MM.1S (cell line): ENCODE measurements around the gene CCN5.

Experiments
- DNase-seq: peaks from one replicate; pipeline ENCODE4 v3.0.0-alpha.2; 2015
- H2AFZ ChIP-seq: fragments of 300-600 bp; sonication (generic); 2 replicates; pipeline ENCODE4 v1.6.0; 2016; ENCODE audit warnings: antibody characterized with exemption, low read length
- H3F3A ChIP-seq: fragments of 300-600 bp; sonication (generic); 2 replicates; pipeline ENCODE4 v1.6.1; 2016; ENCODE audit warnings: mild to moderate bottlenecking, antibody characterized with exemption, low read length, moderate library complexity, mixed read lengths; ENCODE audit not compliant: insufficient read depth
- H3K27ac ChIP-seq: fragments of 300-600 bp; sonication (generic); 2 replicates; pipeline ENCODE4 v1.5.1; 2016; ENCODE audit warnings: mild to moderate bottlenecking, low read length
- H3K27me3 ChIP-seq: fragments of 300-600 bp; sonication (generic); replicated peaks from 2 replicates; pipeline ENCODE4 v1.6.0; 2016; ENCODE audit warnings: low read length; ENCODE audit not compliant: insufficient read depth
- H3K36me3 ChIP-seq: fragments of 300-600 bp; sonication (generic); replicated peaks from 2 replicates; pipeline ENCODE4 v1.6.1; 2016; ENCODE audit warnings: mild to moderate bottlenecking, low read length, mixed read lengths; ENCODE audit not compliant: insufficient read depth
- H3K4me1 ChIP-seq: fragments of 300-600 bp; sonication (generic); 2 replicates; pipeline ENCODE4 v1.6.1; 2016; ENCODE audit warnings: low read length, mixed read lengths
- H3K4me2 ChIP-seq: fragments of 300-600 bp; sonication (generic); 2 replicates; pipeline ENCODE4 v1.6.0; 2016; ENCODE audit warnings: low read depth, low read length
- H3K4me3 ChIP-seq: fragments of 300-600 bp; sonication (generic); 2 replicates; pipeline ENCODE4 v1.5.1; 2016; ENCODE audit warnings: low read length, mixed read lengths
- H3K79me2 ChIP-seq: fragments of 300-600 bp; sonication (generic); 2 replicates; pipeline ENCODE4 v1.6.1; 2016; ENCODE audit warnings: mixed run types, low read length, mixed read lengths
- H3K9ac ChIP-seq: fragments of 300-600 bp; sonication (generic); 2 replicates; pipeline ENCODE4 v1.6.1; 2016; ENCODE audit warnings: low read length, mixed read lengths
- H3K9me2 ChIP-seq: fragments of 300-600 bp; sonication (generic); replicated peaks from 2 replicates; pipeline ENCODE4 v1.6.1; 2016; ENCODE audit warnings: mild to moderate bottlenecking, low read length, mixed read lengths; ENCODE audit not compliant: insufficient read depth
- H3K9me3 ChIP-seq: fragments of 300-600 bp; sonication (generic); replicated peaks from 2 replicates; pipeline ENCODE4 v1.6.1; 2016; ENCODE audit warnings: mild to moderate bottlenecking, low read length, mixed read lengths; ENCODE audit not compliant: insufficient read depth
- H4K20me1 ChIP-seq: fragments of 300-600 bp; sonication (generic); 2 replicates; pipeline ENCODE4 v1.6.1; 2016; ENCODE audit warnings: mild to moderate bottlenecking, low read length, moderate library complexity, mixed read lengths; ENCODE audit not compliant: insufficient read depth
- EZH2 ChIP-seq: fragments of 300-600 bp; sonication (generic); optimal IDR thresholded peaks from 2 replicates; pipeline ENCODE3; 2017; ENCODE audit warnings: low read depth, mild to moderate bottlenecking, antibody characterized with exemption, low read length, mixed read lengths
- EZH2phosphoT487 ChIP-seq: fragments of 300-600 bp; sonication (generic); IDR thresholded peaks from 2 replicates; pipeline ENCODE4 v1.6.1; 2018; ENCODE audit warnings: antibody characterized with exemption, low read length
- TF ChIP-seq, protein P1 (sequence below): fragments of 300-600 bp; sonication (generic); IDR thresholded peaks from 2 replicates; pipeline ENCODE4 v1.5.1; 2016; ENCODE audit warnings: antibody characterized with exemption, low read length, mixed read lengths

The CCN5 gene

DNA sequence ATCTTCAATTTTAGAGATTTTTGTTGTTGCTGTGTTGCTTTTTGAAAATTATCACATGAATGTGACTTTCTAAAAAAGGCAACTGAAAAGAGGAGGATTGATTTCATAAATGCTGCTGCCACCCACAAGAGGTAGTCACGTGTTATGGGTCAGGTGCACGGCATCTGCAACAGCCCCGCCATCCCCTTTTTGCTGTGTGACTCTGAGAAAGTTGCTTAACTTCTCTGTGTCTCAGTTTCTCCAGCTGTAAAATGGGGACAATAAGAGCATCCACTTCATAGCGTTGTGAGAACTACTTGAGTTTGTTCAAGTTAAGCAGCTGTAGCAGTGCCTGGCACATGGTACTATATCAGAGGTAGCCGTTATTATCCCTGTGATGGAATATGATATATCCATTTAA, 10.7 kb downstream of the CCN5 start:
- H3K4me1 ChIP-seq = peaks cover 4% of the 10 kb centered on the region; the same call in 1 of the 2 replicates
- H2AFZ ChIP-seq = no peak overlapping the region
- no peak overlapping the region for H3K4me3 ChIP-seq
- no peaks in the 10 kb centered on the region for H3F3A ChIP-seq
- TF ChIP-seq EZH2phosphoT487 = no peak
- no peak for TF ChIP-seq EZH2
- TF ChIP-seq, protein P1, sequence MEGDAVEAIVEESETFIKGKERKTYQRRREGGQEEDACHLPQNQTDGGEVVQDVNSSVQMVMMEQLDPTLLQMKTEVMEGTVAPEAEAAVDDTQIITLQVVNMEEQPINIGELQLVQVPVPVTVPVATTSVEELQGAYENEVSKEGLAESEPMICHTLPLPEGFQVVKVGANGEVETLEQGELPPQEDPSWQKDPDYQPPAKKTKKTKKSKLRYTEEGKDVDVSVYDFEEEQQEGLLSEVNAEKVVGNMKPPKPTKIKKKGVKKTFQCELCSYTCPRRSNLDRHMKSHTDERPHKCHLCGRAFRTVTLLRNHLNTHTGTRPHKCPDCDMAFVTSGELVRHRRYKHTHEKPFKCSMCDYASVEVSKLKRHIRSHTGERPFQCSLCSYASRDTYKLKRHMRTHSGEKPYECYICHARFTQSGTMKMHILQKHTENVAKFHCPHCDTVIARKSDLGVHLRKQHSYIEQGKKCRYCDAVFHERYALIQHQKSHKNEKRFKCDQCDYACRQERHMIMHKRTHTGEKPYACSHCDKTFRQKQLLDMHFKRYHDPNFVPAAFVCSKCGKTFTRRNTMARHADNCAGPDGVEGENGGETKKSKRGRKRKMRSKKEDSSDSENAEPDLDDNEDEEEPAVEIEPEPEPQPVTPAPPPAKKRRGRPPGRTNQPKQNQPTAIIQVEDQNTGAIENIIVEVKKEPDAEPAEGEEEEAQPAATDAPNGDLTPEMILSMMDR = no peak
- H3K9me3 ChIP-seq = no peaks in the 10 kb centered on the region
- no peak overlapping the region for H3K27ac ChIP-seq
- no peak overlapping the region for H3K4me2 ChIP-seq
- H3K27me3 ChIP-seq = peaks cover 34% of the 10 kb centered on the region
- no peaks in the 10 kb centered on the region for H3K79me2 ChIP-seq
- H3K36me3 ChIP-seq = no peaks in the 10 kb centered on the region
- no peak overlapping the region for H3K9ac ChIP-seq
- DNase-seq = no peak
- no peaks in the 10 kb centered on the region for H4K20me1 ChIP-seq
- H3K9me2 ChIP-seq = no peaks in the 10 kb centered on the region

DNA sequence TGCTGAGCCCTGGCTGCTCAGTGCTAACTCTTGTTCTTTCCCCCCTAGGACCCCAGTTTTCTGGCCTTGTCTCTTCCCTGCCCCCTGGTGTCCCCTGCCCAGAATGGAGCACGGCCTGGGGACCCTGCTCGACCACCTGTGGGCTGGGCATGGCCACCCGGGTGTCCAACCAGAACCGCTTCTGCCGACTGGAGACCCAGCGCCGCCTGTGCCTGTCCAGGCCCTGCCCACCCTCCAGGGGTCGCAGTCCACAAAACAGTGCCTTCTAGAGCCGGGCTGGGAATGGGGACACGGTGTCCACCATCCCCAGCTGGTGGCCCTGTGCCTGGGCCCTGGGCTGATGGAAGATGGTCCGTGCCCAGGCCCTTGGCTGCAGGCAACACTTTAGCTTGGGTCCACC, 11.9 kb downstream of the CCN5 start:
- H3K36me3 ChIP-seq = no peaks in the 10 kb centered on the region
- peaks cover 27% of the 10 kb centered on the region; the same call in 1 of the 2 replicates for H3K27me3 ChIP-seq
- peaks cover 2% of the 10 kb centered on the region for H3F3A ChIP-seq
- H3K4me2 ChIP-seq = no peak overlapping the region
- no peak for DNase-seq
- peaks cover 5% of the 10 kb centered on the region; the same call in 1 of the 2 replicates for H3K4me1 ChIP-seq
- H3K27ac ChIP-seq = no peak overlapping the region
- no peaks in the 10 kb centered on the region for H3K79me2 ChIP-seq
- TF ChIP-seq, protein P1 = no peak
- TF ChIP-seq EZH2phosphoT487 (no peak), EZH2 (no peak)
- no peak overlapping the region for H2AFZ ChIP-seq
- H4K20me1 ChIP-seq = no peaks in the 10 kb centered on the region
- no peak overlapping the region for H3K4me3 ChIP-seq
- no peaks in the 10 kb centered on the region for H3K9me2 ChIP-seq
- no peak overlapping the region for H3K9ac ChIP-seq
- no peaks in the 10 kb centered on the region for H3K9me3 ChIP-seq

DNA sequence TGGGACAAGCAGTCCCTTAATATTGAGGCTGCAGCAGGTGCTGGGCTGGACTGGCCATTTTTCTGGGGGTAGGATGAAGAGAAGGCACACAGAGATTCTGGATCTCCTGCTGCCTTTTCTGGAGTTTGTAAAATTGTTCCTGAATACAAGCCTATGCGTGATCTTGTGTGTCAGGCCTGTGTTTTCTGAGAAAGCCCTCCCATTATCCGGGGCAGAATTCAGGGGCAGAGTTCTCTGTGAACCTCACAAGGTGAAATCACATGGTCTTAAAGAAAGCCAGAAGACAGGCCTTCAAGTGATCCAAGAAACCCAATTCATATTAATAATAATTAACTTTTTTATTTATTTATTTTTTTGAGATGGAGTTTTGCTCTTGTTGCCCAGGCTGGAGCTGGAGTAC, 12.5 kb downstream of the CCN5 start:
- DNase-seq = no peak
- H3K4me3 ChIP-seq = no peak overlapping the region
- H4K20me1 ChIP-seq = no peaks in the 10 kb centered on the region
- H3K9me2 ChIP-seq = no peaks in the 10 kb centered on the region
- no peak overlapping the region for H2AFZ ChIP-seq
- H3K27me3 ChIP-seq = peaks cover 27% of the 10 kb centered on the region; the same call in 1 of the 2 replicates
- peaks cover 8% of the 10 kb centered on the region for H3F3A ChIP-seq
- no peak overlapping the region for H3K9ac ChIP-seq
- no peaks in the 10 kb centered on the region for H3K36me3 ChIP-seq
- TF ChIP-seq EZH2 (no peak), EZH2phosphoT487 (no peak)
- TF ChIP-seq, protein P1 = no peak
- H3K27ac ChIP-seq = no peak overlapping the region
- no peaks in the 10 kb centered on the region for H3K79me2 ChIP-seq
- H3K4me1 ChIP-seq = peaks cover 11% of the 10 kb centered on the region; the same call in 1 of the 2 replicates
- H3K4me2 ChIP-seq = no peak overlapping the region
- H3K9me3 ChIP-seq = no peaks in the 10 kb centered on the region
